ENCODE measurements around the gene XXYLT1.

DNA sequence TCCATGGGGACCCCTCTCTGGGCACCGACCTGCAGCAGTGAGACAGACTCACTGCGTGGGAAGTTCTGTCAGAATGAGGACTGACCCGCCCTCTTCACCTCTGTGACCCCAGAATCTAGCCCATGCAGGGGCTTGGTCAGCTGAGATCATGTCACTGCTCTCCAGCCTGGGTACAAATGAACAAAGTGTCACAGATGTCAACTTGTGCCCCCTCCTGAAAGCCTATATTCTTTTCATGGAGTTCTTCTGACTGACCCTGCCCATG, 210.8 kb downstream of the XXYLT1 start:
- TF ChIP-seq, protein P1, sequence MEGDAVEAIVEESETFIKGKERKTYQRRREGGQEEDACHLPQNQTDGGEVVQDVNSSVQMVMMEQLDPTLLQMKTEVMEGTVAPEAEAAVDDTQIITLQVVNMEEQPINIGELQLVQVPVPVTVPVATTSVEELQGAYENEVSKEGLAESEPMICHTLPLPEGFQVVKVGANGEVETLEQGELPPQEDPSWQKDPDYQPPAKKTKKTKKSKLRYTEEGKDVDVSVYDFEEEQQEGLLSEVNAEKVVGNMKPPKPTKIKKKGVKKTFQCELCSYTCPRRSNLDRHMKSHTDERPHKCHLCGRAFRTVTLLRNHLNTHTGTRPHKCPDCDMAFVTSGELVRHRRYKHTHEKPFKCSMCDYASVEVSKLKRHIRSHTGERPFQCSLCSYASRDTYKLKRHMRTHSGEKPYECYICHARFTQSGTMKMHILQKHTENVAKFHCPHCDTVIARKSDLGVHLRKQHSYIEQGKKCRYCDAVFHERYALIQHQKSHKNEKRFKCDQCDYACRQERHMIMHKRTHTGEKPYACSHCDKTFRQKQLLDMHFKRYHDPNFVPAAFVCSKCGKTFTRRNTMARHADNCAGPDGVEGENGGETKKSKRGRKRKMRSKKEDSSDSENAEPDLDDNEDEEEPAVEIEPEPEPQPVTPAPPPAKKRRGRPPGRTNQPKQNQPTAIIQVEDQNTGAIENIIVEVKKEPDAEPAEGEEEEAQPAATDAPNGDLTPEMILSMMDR (IDR thresholded peaks at IDR 0.05): no peak
- no peak for TF ChIP-seq POLR2A (IDR thresholded peaks at IDR 0.05)

Measured in right lobe of liver (tissue), 4 donors.